ENCODE measurements around the gene SEPTIN5.

SEPTIN5 gene

GRCh38 chr22:19763458-19764298 lies 49.4 kb downstream of the SEPTIN5 start:
- no peak for DNase-seq

GRCh38 chr22:19764299-19764593 lies 49.9 kb downstream of the SEPTIN5 start:
- no peak for DNase-seq

- no peak for DNase-seq
These were observed 50.6 kb downstream of the SEPTIN5 start for GRCh38 chr22:19764636-19765476.

GRCh38 chr22:19765477-19766239 lies 51.4 kb downstream of the SEPTIN5 start:
- no peak for DNase-seq

GRCh38 chr22:19766240-19766510 lies 51.9 kb downstream of the SEPTIN5 start:
- no peak for DNase-seq

GRCh38 chr22:19766511-19767426 lies 52.5 kb downstream of the SEPTIN5 start:
- DNase-seq = no peak

GRCh38 chr22:19767427-19768341 lies 53.4 kb downstream of the SEPTIN5 start:
- no peak for DNase-seq

GRCh38 chr22:19769393-19769715 lies 55.1 kb downstream of the SEPTIN5 start:
- no peak for DNase-seq

- no peak for DNase-seq
These were observed 56.3 kb downstream of the SEPTIN5 start for GRCh38 chr22:19770349-19771220.

GRCh38 chr22:19772422-19772672 lies 58.0 kb downstream of the SEPTIN5 start:
- no peak for DNase-seq
